Stomach (tissue), 9 donors: Measurements from ENCODE around the gene TST. TPM values are rescaled to one million over a fixed set of nuclear protein-coding genes. Genes with fewer than 3 reads are reported as not detected.

Source experiments
- DNase-seq, 2 donors: peaks; one replicate each; pipeline versions ENCODE4 v3.0.0 to v3.0.0-alpha.2; 2013 to 2019
- H3K27ac ChIP-seq, 5 donors: fragments of 200-600 bp in 4 of 5; sonication (generic) in 4 of 5; one replicate each; pipeline ENCODE4 v1.5.1; 2013 to 2019; ENCODE audit warnings: mild to moderate bottlenecking in 1 of 5, moderate library complexity in 1 of 5
- H3K27me3 ChIP-seq, 3 donors: fragments of 200-600 bp; sonication (generic); one replicate each; pipeline ENCODE4 v1.5.1; 2017 to 2019; ENCODE audit warnings: mixed run types in 1 of 3
- H3K36me3 ChIP-seq, 4 donors: fragments of 200-600 bp; sonication (generic); 1 replicate in 3 of 4; 2 replicates in 1 of 4; pipeline ENCODE4 v1.5.1; 2016 to 2019
- H3K4me1 ChIP-seq, 4 donors: fragments of 200-600 bp; sonication (generic); one replicate each; pipeline ENCODE4 v1.5.1; 2016 to 2019
- H3K4me3 ChIP-seq, 4 donors: fragments of 200-600 bp; sonication (generic) in 3 of 4; one replicate each; pipeline ENCODE4 v1.5.1; 2016 to 2019; ENCODE audit warnings: mild to moderate bottlenecking in 1 of 4
- H3K9me3 ChIP-seq, 4 donors: fragments of 200-600 bp; sonication (generic); one replicate each; pipeline ENCODE4 v1.5.1; 2016 to 2019
- CTCF ChIP-seq, 7 experiments: fragments of 450-650 bp in 4 of 7; fragments of 200-600 bp in 3 of 7; sonication (generic) in 3 of 7; IDR thresholded peaks; one replicate each; pipeline ENCODE4 v1.5.1; 2016 to 2019; ENCODE audit warnings: antibody characterized with exemption in 7 of 7, control low read depth in 2 of 7, mild to moderate bottlenecking in 1 of 7
- EP300 ChIP-seq: sonication (generic); formaldehyde crosslinking; IDR thresholded peaks from one replicate; pipeline ENCODE4 v1.6.1; 2017; ENCODE audit warnings: antibody characterized with exemption
- POLR2A ChIP-seq, 4 donors: fragments of 450-650 bp; IDR thresholded peaks; one replicate each; pipeline ENCODE4 v1.6.1; 2016; ENCODE audit warnings: antibody characterized with exemption in 4 of 4, control low read depth in 2 of 4, mild to moderate bottlenecking in 1 of 4, moderate library complexity in 1 of 4
- POLR2AphosphoS5 ChIP-seq, 3 donors: sonication (generic); formaldehyde crosslinking; IDR thresholded peaks; one replicate each; pipeline ENCODE4 v1.6.1; 2016; ENCODE audit warnings: antibody characterized with exemption in 3 of 3
- WGBS, 5 donors: extraction: QIAGEN DNeasy Blood & Tissue Kit in 3 of 5; methylation state at CpG; one replicate each; pipeline versions ENCODE4 v1.1.5 to v1.1.7; 2013 to 2018; 5-methylcytosine and 5-hydroxymethylcytosine counted together
- intact Hi-C: fragments of 100-400 bp; cut with DNase I; formaldehyde crosslinking; loops from one replicate; pipeline ENCODE4 v1.15.1; 2023; ENCODE audit warnings: low total_unique reads
- polyA plus RNA-seq, 3 donors: library from polyadenylated mRNA; stranded (reverse); fragments of 200-250 nt; gene quantifications; one replicate each; pipeline ENCODE4 v1.2.3, GENCODE V29; 2013
- total RNA-seq, 5 donors: library from RNA; depleted of rRNA; stranded (reverse); fragments of >200 nt; gene quantifications; one replicate each; pipeline versions ENCODE4 v1.1.0 to v1.2.3, GENCODE V29; 2014 to 2016
- donor health status: healthy with polysubstance abuse.
- donor health status: Bipolar disorder and iron deficiency.
- donor health status: healthy.

The TST gene
- total and polyA plus RNA-seq, 8 donors: 51.8 to 709 (median 95.3) TPM

- WGBS, 5 donors: 79 to 93% (median 85%) methylated on average over 32 to 34 of the region's 34 CpGs
Measured at GRCh38 chr22:37023743-37024338, 4.6 kb upstream of the TST start.

GRCh38 chr22:37022483-37023337 is 3.5 kb upstream of the TST start:
- peaks cover 20 to 42% (median 39%) of the 10 kb centered on the region in 4 donors for H3K36me3 ChIP-seq
- no peaks in the 10 kb centered on the region for H3K27me3 ChIP-seq
- H3K4me3 ChIP-seq: peak overlapping the region in 1 of 4 donors; percentile 0
- H3K27ac ChIP-seq: peak overlapping the region in 4 of 5 donors; percentile 10 to 97 (median 64)
- peaks cover 40 to 67% (median 62%) of the 10 kb centered on the region in 4 donors for H3K4me1 ChIP-seq
- peak in 1 of 2 donors; percentile 44 for DNase-seq
- TF ChIP-seq POLR2AphosphoS5 (IDR thresholded peaks at IDR 0.05): no peak
- no peak for TF ChIP-seq CTCF (IDR thresholded peaks at IDR 0.05)
- TF ChIP-seq POLR2A (IDR thresholded peaks at IDR 0.05): no peak
- TF ChIP-seq EP300: no peak
- no peaks in the 10 kb centered on the region for H3K9me3 ChIP-seq
- intact Hi-C loops: no loop called here
- 37 to 68% (median 42%) methylated on average over 12 to 16 of the region's 16 CpGs for WGBS, 5 donors

More at GRCh38 chr22:37023743-37024338, 4.6 kb upstream of the TST start:
- Histone ChIP-seq H3K9me3 (no peaks in the 10 kb centered on the region), H3K4me1 (peaks cover 30 to 55% (median 51%) of the 10 kb centered on the region in 4 donors), H3K4me3 (no peak overlapping the region), H3K27ac (peak overlapping the region in 2 of 5 donors; percentile 8 to 34), H3K27me3 (no peaks in the 10 kb centered on the region), H3K36me3 (peaks cover 27 to 53% (median 49%) of the 10 kb centered on the region in 4 donors)
- TF ChIP-seq POLR2A (IDR thresholded peaks at IDR 0.05) (no peak), EP300 (no peak), CTCF (IDR thresholded peaks at IDR 0.05) (no peak), POLR2AphosphoS5 (IDR thresholded peaks at IDR 0.05) (no peak)
- peak in 1 of 2 donors; percentile 69 for DNase-seq
- intact Hi-C loops: no loop called here

GRCh38 chr22:37021710-37022482 is 2.6 kb upstream of the TST start:
- peak overlapping the region in 3 of 5 donors; percentile 34 to 97 (median 94) for H3K27ac ChIP-seq
- whole genome bisulfite sequencing, 5 donors: 52 to 63% (median 54%) methylated on average over 13 of the region's 13 CpGs
- DNase-seq: peak; percentile 62 to 81

More at GRCh38 chr22:37021710-37022482, 2.6 kb upstream of the TST start:
- Histone ChIP-seq H3K27me3 (no peaks in the 10 kb centered on the region), H3K9me3 (no peaks in the 10 kb centered on the region), H3K36me3 (peaks cover 12 to 37% (median 34%) of the 10 kb centered on the region in 4 donors), H3K4me1 (peaks cover 48 to 75% (median 70%) of the 10 kb centered on the region in 4 donors), H3K4me3 (peak overlapping the region in 1 of 4 donors; percentile 92)
- intact Hi-C loops: no loop called here
- peak in 4 of 7 experiments; percentile 29 to 81 (median 61) for TF ChIP-seq CTCF (IDR thresholded peaks at IDR 0.05)
- no peak for TF ChIP-seq EP300
- no peak for TF ChIP-seq POLR2AphosphoS5 (IDR thresholded peaks at IDR 0.05)
- TF ChIP-seq POLR2A (IDR thresholded peaks at IDR 0.05): no peak
